ENCODE data around the gene MAP2K2. TPM values are rescaled to one million over a fixed set of nuclear protein-coding genes. Genes with fewer than 3 reads are reported as not detected.
A peak's percentile ranks its signal among the peaks of the same experiment; 100 is the strongest.

The MAP2K2 gene
- polyA plus RNA-seq, 3 donors = 30.5 to 94.5 (median 40.2) TPM

DNA sequence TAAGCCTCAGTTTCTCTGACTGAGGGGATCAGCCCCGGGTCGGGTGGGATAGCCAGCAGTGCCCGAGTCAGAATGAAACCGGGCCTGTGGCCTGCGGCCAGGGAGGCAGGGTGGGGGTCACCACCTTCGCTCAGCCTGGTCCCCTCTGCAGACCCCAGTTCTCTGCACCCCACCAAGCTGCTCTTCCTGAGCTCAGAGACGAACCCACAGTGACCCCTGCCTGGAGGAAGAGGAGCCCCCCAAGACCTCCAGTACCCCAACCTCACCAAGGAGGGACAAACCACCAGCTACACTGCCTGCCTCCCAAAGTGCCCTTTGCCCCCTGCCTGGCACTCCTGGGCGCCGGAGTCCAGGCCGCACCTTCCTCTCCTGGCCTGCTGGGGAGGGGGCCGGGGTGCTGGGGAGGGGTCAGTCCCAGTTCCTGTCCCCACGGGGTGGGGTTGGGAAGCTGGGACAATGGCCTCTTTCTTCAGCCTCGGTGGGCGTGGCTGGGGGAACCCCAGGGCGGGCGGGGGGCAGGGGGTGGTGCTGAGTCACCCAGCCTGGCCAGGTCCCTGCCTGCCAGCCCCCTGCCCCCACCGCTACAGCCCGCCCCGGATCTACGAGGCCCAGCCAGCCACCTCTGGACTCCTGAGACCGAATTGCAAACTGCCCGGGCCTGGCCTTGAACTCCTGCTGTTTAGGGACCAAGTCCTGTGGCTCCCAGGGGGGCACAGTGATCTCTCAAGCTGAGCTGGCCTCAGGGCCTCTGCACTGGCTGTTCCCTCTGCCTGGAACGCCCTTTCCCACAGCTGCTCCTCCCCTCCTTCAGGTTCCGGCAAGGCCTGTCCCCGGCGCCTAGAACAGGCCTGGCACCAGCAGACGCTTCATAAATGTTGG is 71.6 kb downstream of the MAP2K2 start:
- Histone ChIP-seq H3K4me1 (ENCODE audit: control insufficient read depth in 1 of 2, insufficient read depth in 2 of 2, low read length in 2 of 2) (peaks cover 42 to 56% of the 10 kb centered on the region in 2 donors), H3K4me3 (replicated peaks in 1 of 3; ENCODE audit: low read depth in 2 of 3, low read length in 3 of 3) (peak overlapping the region; percentile 4 to 55 (median 17)), H3K9me3 (replicated peaks in 1 of 2; ENCODE audit: control insufficient read depth in 1 of 2, insufficient read depth in 1 of 2, low read length in 2 of 2) (no peaks in the 10 kb centered on the region), H3K27me3 (ENCODE audit: control insufficient read depth in 2 of 2, insufficient read depth in 2 of 2, low read length in 2 of 2) (no peaks in the 10 kb centered on the region), H4K20me1 (ENCODE audit: insufficient read depth, low read length) (peaks cover 89% of the 10 kb centered on the region), H3K9ac (ENCODE audit: insufficient read depth, low read length, poor library complexity, severe bottlenecking) (peak overlapping the region; percentile 96), H3K79me2 (ENCODE audit: insufficient read depth, low read length) (peaks cover 99% of the 10 kb centered on the region), H3K36me3 (replicated peaks in 1 of 2; ENCODE audit: control insufficient read depth in 1 of 2, insufficient read depth in 2 of 2, low read length in 2 of 2) (peaks cover 52 to 67% of the 10 kb centered on the region in 2 donors), H3K4me2 (replicated peaks; ENCODE audit: extremely low read depth, low read length, poor library complexity, severe bottlenecking) (peak overlapping the region; percentile 62), H3K27ac (ENCODE audit: low read depth in 1 of 2, low read length in 2 of 2) (peak overlapping the region; percentile 93 to 100), H2AFZ (ENCODE audit: insufficient read depth, low read depth, low read length, poor library complexity, severe bottlenecking) (no peak overlapping the region)
- Mint-ChIP-seq H3K27me3 (ENCODE audit: low read depth in 3 of 3) (peaks cover 0 to 3% (median 0%) of the 10 kb centered on the region in 3 donors), H3K9me3 (peaks cover 0 to 6% (median 2%) of the 10 kb centered on the region in 7 donors), H3K4me3 (peak overlapping the region; percentile 83 to 85), H3K27ac (peak overlapping the region; percentile 96 to 99 (median 98)), H3K36me3 (peaks cover 60 to 82% of the 10 kb centered on the region in 2 donors), H3K4me1 (peaks cover 51% of the 10 kb centered on the region)
- 3% methylated on average over 11 of the region's 27 CpGs for WGBS (ENCODE audit: insufficient coverage)
- intact Hi-C loops (cut with micrococcal nuclease) = loop anchor here in 1 of 2 donors (2.0 kb wide), 1 partner anchor 14 kb away; the partner anchor contains the start of gene ZBTB7A
- peak; percentile 89 to 94 (median 90) for DNase-seq
- TF ChIP-seq, protein P1, sequence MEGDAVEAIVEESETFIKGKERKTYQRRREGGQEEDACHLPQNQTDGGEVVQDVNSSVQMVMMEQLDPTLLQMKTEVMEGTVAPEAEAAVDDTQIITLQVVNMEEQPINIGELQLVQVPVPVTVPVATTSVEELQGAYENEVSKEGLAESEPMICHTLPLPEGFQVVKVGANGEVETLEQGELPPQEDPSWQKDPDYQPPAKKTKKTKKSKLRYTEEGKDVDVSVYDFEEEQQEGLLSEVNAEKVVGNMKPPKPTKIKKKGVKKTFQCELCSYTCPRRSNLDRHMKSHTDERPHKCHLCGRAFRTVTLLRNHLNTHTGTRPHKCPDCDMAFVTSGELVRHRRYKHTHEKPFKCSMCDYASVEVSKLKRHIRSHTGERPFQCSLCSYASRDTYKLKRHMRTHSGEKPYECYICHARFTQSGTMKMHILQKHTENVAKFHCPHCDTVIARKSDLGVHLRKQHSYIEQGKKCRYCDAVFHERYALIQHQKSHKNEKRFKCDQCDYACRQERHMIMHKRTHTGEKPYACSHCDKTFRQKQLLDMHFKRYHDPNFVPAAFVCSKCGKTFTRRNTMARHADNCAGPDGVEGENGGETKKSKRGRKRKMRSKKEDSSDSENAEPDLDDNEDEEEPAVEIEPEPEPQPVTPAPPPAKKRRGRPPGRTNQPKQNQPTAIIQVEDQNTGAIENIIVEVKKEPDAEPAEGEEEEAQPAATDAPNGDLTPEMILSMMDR (IDR thresholded peaks at IDR 0.05) = no peak

All from CD14-positive monocyte (primary cell).